Endothelial cell of umbilical vein (primary cell): ENCODE results near the gene KLF1. TPM values are rescaled to one million over a fixed set of nuclear protein-coding genes. Genes with fewer than 3 reads are reported as not detected.

Source experiments
- BruUV-seq: library from RNA; stranded (reverse); fragments of 400-500 nt; replicated peaks from 2 replicates; lab custom pipeline; 2021; lab: Mats Ljungman, UMichigan
- CTCF ChIA-PET: fragments of 300-600, 350-600 bp; sonication (Branson Sonifier 250); formaldehyde crosslinking; loops from one replicate; lab custom pipeline; 2021; ENCODE audit warnings: antibody characterized with exemption, inconsistent platforms; lab: Charles Lee
- POLR2A ChIA-PET: fragments of 300-600, 350-600 bp; sonication (Branson Sonifier 250); formaldehyde crosslinking; loops from one replicate; lab custom pipeline; 2021; ENCODE audit warnings: antibody characterized with exemption, inconsistent platforms; lab: Charles Lee
- DNase-seq: peaks from one replicate; pipeline ENCODE4 v3.0.0-alpha.2; 2011; ENCODE audit warnings: low read depth, low spot score
- FAIRE-seq: peaks from 2 replicates; lab custom pipeline; 2011; peaks lifted over from hg19 to GRCh38; lab: Jason Lieb, UNC
- H2AFZ ChIP-seq: 2 replicates; pipeline ENCODE4 v1.6.0; 2012; ENCODE audit warnings: low read depth, low read length, control low read depth, inconsistent platforms
- H3K27ac ChIP-seq: 2 replicates; pipeline ENCODE4 v1.5.1; 2011; ENCODE audit warnings: low read depth, mild to moderate bottlenecking, control low read depth, low read length, moderate library complexity; ENCODE audit not compliant: insufficient read depth
- H3K27me3 ChIP-seq, 2 experiments: 2 replicates each; pipeline versions ENCODE4 v1.6.0 to v1.6.1; 2011; ENCODE audit warnings: low read length in 2 of 2, mixed read lengths in 1 of 2; ENCODE audit not compliant: control insufficient read depth in 2 of 2, insufficient read depth in 2 of 2
- H3K36me3 ChIP-seq, 2 experiments: 2 replicates in 1 of 2; 3 replicates in 1 of 2; pipeline ENCODE4 v1.5.1; 2011; ENCODE audit warnings: low read length in 2 of 2, mild to moderate bottlenecking in 1 of 2, moderate library complexity in 1 of 2; ENCODE audit not compliant: control insufficient read depth in 2 of 2, insufficient read depth in 2 of 2; ENCODE audit errors: extremely low read depth in 1 of 2
- H3K4me1 ChIP-seq: 3 replicates; pipeline ENCODE4 v1.5.1; 2011; ENCODE audit warnings: mild to moderate bottlenecking, low read length; ENCODE audit not compliant: control insufficient read depth, insufficient read depth; ENCODE audit errors: extremely low read depth
- H3K4me2 ChIP-seq: 2 replicates; pipeline ENCODE4 v1.6.1; 2011; ENCODE audit warnings: low read length, control low read depth, mixed read lengths; ENCODE audit not compliant: insufficient read depth
- H3K4me3 ChIP-seq, 3 experiments: fragments of 200-600 bp in 1 of 3; sonication (generic), shearing (Covaris generic) in 1 of 3; replicated peaks in 1 of 3; 2 replicates each; pipeline ENCODE4 v1.5.1; 2011 to 2016; ENCODE audit warnings: control low read depth in 3 of 3, low read length in 3 of 3, mild to moderate bottlenecking in 2 of 3, inconsistent platforms in 1 of 3, low read depth in 1 of 3, moderate library complexity in 1 of 3; ENCODE audit not compliant: insufficient read depth in 1 of 3
- H3K79me2 ChIP-seq: 2 replicates; pipeline ENCODE4 v1.6.0; 2012; ENCODE audit warnings: low read length, inconsistent platforms; ENCODE audit not compliant: control insufficient read depth, insufficient read depth
- H3K9ac ChIP-seq: replicated peaks from 2 replicates; pipeline ENCODE3; 2011; ENCODE audit warnings: low read length, control low read depth; ENCODE audit not compliant: insufficient read depth; ENCODE audit errors: extremely low read depth
- H3K9me1 ChIP-seq: replicated peaks from 3 replicates; pipeline ENCODE4 v1.6.0; 2011; ENCODE audit warnings: mild to moderate bottlenecking, low read length; ENCODE audit not compliant: control insufficient read depth, insufficient read depth; ENCODE audit errors: extremely low read depth
- H3K9me3 ChIP-seq: replicated peaks from 2 replicates; pipeline ENCODE4 v1.5.1; 2012; ENCODE audit warnings: low read length, inconsistent platforms; ENCODE audit not compliant: control insufficient read depth, insufficient read depth
- H4K20me1 ChIP-seq: replicated peaks from 2 replicates; pipeline ENCODE3; 2011; ENCODE audit warnings: mild to moderate bottlenecking, low read length; ENCODE audit not compliant: control insufficient read depth, insufficient read depth; ENCODE audit errors: extremely low read depth
- CTCF ChIP-seq, 2 donors: IDR thresholded peaks; 1 replicate in 1 of 2; 2 replicates in 1 of 2; pipeline ENCODE4 v1.5.1; 2011; ENCODE audit warnings: low read length in 2 of 2, mild to moderate bottlenecking in 2 of 2, moderate library complexity in 2 of 2, control low read depth in 1 of 2, inconsistent platforms in 1 of 2, low read depth in 1 of 2; ENCODE audit not compliant: insufficient read depth in 1 of 2; ENCODE audit errors: extremely low read depth in 1 of 2
- EZH2 ChIP-seq: IDR thresholded peaks from 2 replicates; pipeline ENCODE4 v1.6.1; 2012; ENCODE audit warnings: borderline replicate concordance, low read depth, mild to moderate bottlenecking, moderate library complexity, low read length, inconsistent platforms; ENCODE audit not compliant: severe bottlenecking
- FOS ChIP-seq: IDR thresholded peaks from 2 replicates; pipeline ENCODE4 v1.6.1; 2011; ENCODE audit warnings: mild to moderate bottlenecking, low read length, moderate library complexity, borderline replicate concordance; ENCODE audit not compliant: insufficient read depth
- GATA2 ChIP-seq: IDR thresholded peaks from 2 replicates; pipeline ENCODE4 v1.7.0; 2011; ENCODE audit warnings: low read depth, mild to moderate bottlenecking, moderate library complexity, mixed read lengths, low read length; ENCODE audit not compliant: insufficient read length, insufficient read depth
- JUN ChIP-seq: IDR thresholded peaks from 2 replicates; pipeline ENCODE4 v1.6.1; 2011; ENCODE audit warnings: borderline replicate concordance, low read depth; ENCODE audit not compliant: insufficient read length, insufficient read depth
- MAX ChIP-seq: IDR thresholded peaks from 2 replicates; pipeline ENCODE4 v1.6.1; 2011; ENCODE audit not compliant: insufficient read depth, insufficient read length
- MYC ChIP-seq: IDR thresholded peaks from one replicate; pipeline ENCODE4 v1.6.1; 2011; ENCODE audit warnings: mild to moderate bottlenecking, low read depth, low read length
- POLR2A ChIP-seq: IDR thresholded peaks from 2 replicates; pipeline ENCODE4 v1.6.1; 2012; ENCODE audit warnings: low read depth, mild to moderate bottlenecking, control low read depth, low read length
- POLR2AphosphoS5 ChIP-seq: IDR thresholded peaks from 2 replicates; pipeline ENCODE4 v1.6.1; 2012; ENCODE audit warnings: low read depth, mild to moderate bottlenecking, control low read depth, low read length, moderate library complexity; ENCODE audit not compliant: insufficient read depth
- dilution Hi-C: fragments of 300-500 bp; cut with MboI; formaldehyde crosslinking; loops from one replicate; pipeline ENCODE4 v1.15.0; 2019; ENCODE audit warnings: low sequenced_read_pairs; ENCODE audit not compliant: extremely low pct_ligation_motif_present
- intact Hi-C: fragments of 100-400 bp; cut with micrococcal nuclease; formaldehyde crosslinking; loops from one replicate; pipeline ENCODE4 v1.10.0; 2022
- polyA plus RNA-seq, 4 experiments: library from polyadenylated mRNA; depleted of rRNA in 3 of 4; stranded (reverse) in 3 of 4; unstranded in 1 of 4; fragments of >200 nt; gene quantifications; 2 replicates each; pipeline versions ENCODE4 v1.2.1 to v1.2.3, GENCODE V29; 2011 to 2012; ENCODE audit warnings: missing spikeins in 1 of 4
- total RNA-seq: library from RNA; stranded (reverse); gene quantifications from 2 replicates; pipeline ENCODE4 v1.2.3, GENCODE V29; 2021

Gene KLF1
- total and polyA plus RNA-seq, 2 donors (not counting 3 experiments of a cell fraction or from before 2014, with no cell fraction given), result not detected

- Histone ChIP-seq H3K27me3 (peaks cover 12 to 22% of the 10 kb centered on the region in 2 experiments), H3K4me3 (no peak overlapping the region), H3K9ac (no peak overlapping the region), H3K4me2 (no peak overlapping the region), H3K4me1 (peaks cover 10% of the 10 kb centered on the region), H3K79me2 (no peaks in the 10 kb centered on the region), H4K20me1 (no peaks in the 10 kb centered on the region), H3K36me3 (no peaks in the 10 kb centered on the region), H3K27ac (no peak overlapping the region), H3K9me3 (no peaks in the 10 kb centered on the region), H2AFZ (no peak overlapping the region), H3K9me1 (no peaks in the 10 kb centered on the region)
- dilution Hi-C loops, result no loop called here
- DNase-seq, result no peak
- CTCF ChIA-PET, result interaction anchor here (1.6 kb wide), 1 partner anchor 77 kb away, joined by 5 read pairs; no protein-coding TSS in a partner anchor
- no TSS peak for BruUV-seq
- POLR2A ChIA-PET, result no interaction called here
- intact Hi-C loops, result no loop called here
- no peak for FAIRE-seq
- TF ChIP-seq POLR2A (no peak), MAX (no peak), GATA2 (no peak), CTCF (IDR thresholded peaks at IDR 0.05; ENCODE audit: extremely low read depth in 1 of 2, insufficient read depth in 1 of 2, low read depth in 1 of 2, low read length in 2 of 2) (no peak)
Observed at GRCh38 chr19:12888006-12888603, 1.1 kb upstream of the KLF1 start.

GRCh38 chr19:12886651-12886968, 391 bp downstream of the KLF1 start:
- H3K79me2 ChIP-seq, result no peaks in the 10 kb centered on the region
- no peaks in the 10 kb centered on the region for H3K9me1 ChIP-seq
- DNase-seq (no peak), FAIRE-seq (peak; percentile 15)
- no peak overlapping the region for H3K4me2 ChIP-seq
- no peak overlapping the region for H3K27ac ChIP-seq
- POLR2A ChIA-PET, result no interaction called here
- CTCF ChIA-PET, result interaction anchor here (0.6 kb wide), 1 partner anchor 346 kb away, joined by 4 read pairs; no protein-coding TSS in a partner anchor
- H4K20me1 ChIP-seq, result no peaks in the 10 kb centered on the region
- dilution Hi-C loops, result no loop called here
- TF ChIP-seq CTCF (IDR thresholded peaks at IDR 0.05; ENCODE audit: extremely low read depth in 1 of 2, insufficient read depth in 1 of 2, low read depth in 1 of 2, low read length in 2 of 2) (no peak), POLR2A (no peak), POLR2AphosphoS5 (no peak), MAX (no peak), FOS (no peak), MYC (no peak), EZH2 (no peak), JUN (no peak), GATA2 (no peak)
- no peak overlapping the region for H3K4me3 ChIP-seq
- H3K9ac ChIP-seq, result no peak overlapping the region
- no peak overlapping the region for H2AFZ ChIP-seq
- no TSS peak for BruUV-seq
- intact Hi-C loops, result no loop called here
- peaks cover 5% of the 10 kb centered on the region for H3K4me1 ChIP-seq
- H3K36me3 ChIP-seq, result no peaks in the 10 kb centered on the region
- H3K9me3 ChIP-seq, result no peaks in the 10 kb centered on the region
- H3K27me3 ChIP-seq, result peaks cover 12 to 22% of the 10 kb centered on the region in 2 experiments
